Calu3 (cell line): ENCODE data around the gene HIC1. TPM values are rescaled to one million over a fixed set of nuclear protein-coding genes. Genes with fewer than 3 reads are reported as not detected.

Experiments
- BruUV-seq: library from RNA; stranded (reverse); fragments of 400-500 nt; replicated peaks from 2 replicates; lab custom pipeline; 2021; lab: Mats Ljungman, UMichigan
- CTCF ChIA-PET: fragments of 300-600 bp; sonication (Branson Sonifier 250); formaldehyde crosslinking; loops from one replicate; lab custom pipeline; 2022; ENCODE audit warnings: antibody characterized with exemption; lab: Charles Lee
- DNase-seq: peaks from one replicate; pipeline ENCODE4 v3.0.0; 2022
- H3K27ac Mint-ChIP-seq: one replicate; pipeline ENCODE4 v1.8.0; 2022; ENCODE audit warnings: mixed read lengths; ENCODE audit not compliant: unreplicated experiment
- H3K27me3 Mint-ChIP-seq: one replicate; pipeline ENCODE4 v1.8.0; 2022; ENCODE audit warnings: mixed read lengths; ENCODE audit not compliant: unreplicated experiment
- H3K36me3 Mint-ChIP-seq: one replicate; pipeline ENCODE4 v1.8.0; 2022; ENCODE audit warnings: mild to moderate bottlenecking, moderate library complexity, mixed read lengths; ENCODE audit not compliant: insufficient read depth, unreplicated experiment
- H3K4me1 Mint-ChIP-seq: one replicate; pipeline ENCODE4 v1.8.0; 2022; ENCODE audit warnings: mild to moderate bottlenecking, low read depth, mixed read lengths; ENCODE audit not compliant: unreplicated experiment
- H3K4me3 Mint-ChIP-seq: one replicate; pipeline ENCODE4 v1.8.0; 2022; ENCODE audit warnings: mild to moderate bottlenecking, low read depth, moderate library complexity, mixed read lengths; ENCODE audit not compliant: unreplicated experiment
- H3K9me3 Mint-ChIP-seq: one replicate; pipeline ENCODE4 v1.8.0; 2022; ENCODE audit warnings: low read depth, mixed read lengths; ENCODE audit not compliant: unreplicated experiment
- CTCF ChIP-seq: fragments of 200-600 bp; IDR thresholded peaks from one replicate; pipeline ENCODE4 v1.8.0; 2022; ENCODE audit warnings: antibody characterized with exemption; ENCODE audit not compliant: unreplicated experiment
- intact Hi-C: fragments of 100-400 bp; cut with micrococcal nuclease; formaldehyde crosslinking; loops from one replicate; pipeline ENCODE4 v1.10.0; 2022; ENCODE audit not compliant: unreplicated experiment
- total RNA-seq: library from RNA; stranded (reverse); gene quantifications from 2 replicates; pipeline ENCODE4 v1.2.3, GENCODE V29; 2022

HIC1 gene
- total RNA-seq, 1 experiment from 2014 or later, result 1.2 TPM

DNA sequence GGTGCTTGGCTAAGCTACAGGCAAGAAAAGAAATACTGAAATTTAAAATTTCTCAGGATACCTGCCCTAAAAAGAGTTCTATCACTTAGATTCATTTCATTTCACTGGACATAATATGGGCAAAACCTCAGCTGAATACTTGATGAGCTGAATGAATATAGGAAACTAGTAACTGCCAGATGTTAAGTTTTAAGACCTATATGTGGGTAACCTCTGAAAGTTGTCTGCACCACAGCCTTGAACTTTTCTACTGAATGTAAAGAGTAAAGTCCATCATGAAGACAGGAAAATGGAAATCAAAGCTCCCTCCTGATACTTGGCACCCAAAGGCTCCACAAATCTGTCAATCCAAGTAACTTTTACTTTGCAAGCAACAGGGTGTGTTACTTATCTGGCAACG lies 50.8 kb downstream of the HIC1 start:
- no peaks in the 10 kb centered on the region for H3K9me3 Mint-ChIP-seq

DNA sequence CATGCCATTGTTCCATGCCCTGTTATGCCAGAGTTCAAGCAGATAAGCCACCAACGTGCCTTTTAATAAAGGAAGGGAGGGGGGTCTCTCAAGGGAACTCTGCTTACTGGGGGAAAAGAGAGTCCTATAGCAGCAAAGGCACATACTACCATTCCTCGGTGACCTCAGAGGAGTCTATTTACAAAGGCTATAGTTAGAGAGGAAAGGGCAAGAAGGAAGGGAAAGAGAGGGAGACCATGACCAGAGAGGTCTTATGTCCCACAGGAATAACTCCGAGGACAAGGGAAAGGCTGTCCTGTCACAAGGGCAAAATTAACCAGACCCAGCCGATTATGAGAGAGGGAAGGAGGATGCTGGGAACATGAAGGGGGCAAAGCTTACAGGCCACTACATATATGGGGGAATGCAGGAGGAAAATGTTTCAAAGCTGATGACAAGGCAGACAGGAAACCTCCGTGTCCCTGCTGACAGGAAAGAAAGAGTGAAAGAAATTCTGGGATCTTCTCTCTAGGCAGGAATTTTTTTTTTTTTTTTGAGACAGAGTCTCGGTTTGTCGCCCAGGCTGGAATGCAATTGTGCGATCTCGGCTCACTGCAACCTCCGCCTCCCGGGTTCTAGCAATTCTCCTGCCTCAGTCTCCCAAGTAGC lies 51.5 kb downstream of the HIC1 start:
- Mint-ChIP-seq H3K9me3 (no peaks in the 10 kb centered on the region), H3K4me1 (peaks cover 8% of the 10 kb centered on the region), H3K27ac (no peak overlapping the region), H3K36me3 (no peaks in the 10 kb centered on the region), H3K27me3 (no peaks in the 10 kb centered on the region), H3K4me3 (no peak overlapping the region)
- CTCF ChIA-PET, result no interaction called here
- no peak for TF ChIP-seq CTCF
- DNase-seq, result no peak
- BruUV-seq, result no TSS peak
- intact Hi-C loops, result no loop called here

More for the DNA sequence above, 50.8 kb downstream of the HIC1 start:
- Mint-ChIP-seq H3K27ac (no peak overlapping the region), H3K4me3 (no peak overlapping the region), H3K36me3 (no peaks in the 10 kb centered on the region), H3K27me3 (no peaks in the 10 kb centered on the region), H3K4me1 (peaks cover 8% of the 10 kb centered on the region)
- no peak for TF ChIP-seq CTCF
- no TSS peak for BruUV-seq
- no peak for DNase-seq
- intact Hi-C loops, result no loop called here
- CTCF ChIA-PET, result no interaction called here

DNA sequence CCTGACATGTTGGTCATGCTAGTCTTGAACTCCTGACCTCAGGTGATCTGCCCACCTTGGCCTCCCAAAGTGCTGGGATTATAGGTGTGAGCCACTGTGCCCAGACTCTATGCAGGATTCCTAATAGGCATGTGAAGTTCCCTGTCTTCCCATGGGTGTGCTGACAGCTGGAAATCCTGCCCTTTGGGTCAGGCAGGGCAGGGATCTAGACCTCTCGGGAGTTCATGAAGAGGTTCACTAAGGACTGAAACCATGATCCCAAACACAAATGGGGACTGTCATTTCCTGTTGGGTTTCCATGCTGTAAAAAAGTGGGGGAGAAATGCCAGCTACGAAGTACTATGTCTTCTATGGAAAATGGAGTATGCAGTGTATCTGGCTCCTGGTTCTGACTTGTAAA lies 52.1 kb downstream of the HIC1 start:
- no peak for DNase-seq
- no peaks in the 10 kb centered on the region for H3K36me3 Mint-ChIP-seq
- peaks cover 8% of the 10 kb centered on the region for H3K4me1 Mint-ChIP-seq
- no peaks in the 10 kb centered on the region for H3K9me3 Mint-ChIP-seq
- no peak overlapping the region for H3K27ac Mint-ChIP-seq
- H3K4me3 Mint-ChIP-seq, result no peak overlapping the region
- intact Hi-C loops, result no loop called here
- no peak for TF ChIP-seq CTCF
- BruUV-seq, result no TSS peak
- CTCF ChIA-PET, result no interaction called here
- H3K27me3 Mint-ChIP-seq, result no peaks in the 10 kb centered on the region

- TF ChIP-seq CTCF, result no peak
- CTCF ChIA-PET, result no interaction called here
- Mint-ChIP-seq H3K9me3 (no peaks in the 10 kb centered on the region), H3K36me3 (no peaks in the 10 kb centered on the region), H3K27me3 (no peaks in the 10 kb centered on the region), H3K27ac (no peak overlapping the region), H3K4me1 (peaks cover 7% of the 10 kb centered on the region), H3K4me3 (no peak overlapping the region)
- no peak for DNase-seq
- intact Hi-C loops, result no loop called here
- BruUV-seq, result no TSS peak
Observed at GRCh38 chr17:2107506-2107905, 52.6 kb downstream of the HIC1 start.
